A549 treated with AZD9567 at 1 μM for 4 hours (cell line): ENCODE data around the gene MYEOV. TPM values are rescaled to one million over a fixed set of nuclear protein-coding genes. Genes with fewer than 3 reads are reported as not detected.

Source experiments
- total RNA-seq: library from RNA; stranded (reverse); fragments of 200-300 nt; extraction: Qiagen RNA extraction; gene quantifications from 5 replicates; pipeline ENCODE4 v1.2.3, GENCODE V29; 2022; ENCODE audit not compliant: insufficient read depth

MYEOV gene
- 104 to 121 TPM (median 117 TPM) in 5 replicates for total RNA-seq

GRCh38 chr11:69293819-69294505 is at the start of gene MYEOV:
TSS of gene MYEOV (plus strand) at chr11:69294155. CDS start at chr11:69295355, 1,200 bp downstream.

Other genes with a start within 250 kb of the MYEOV start
- gene TPCN2, start 245.2 kb upstream of the MYEOV start, total RNA-seq: 7.5 to 14.9 TPM (median 12.9 TPM) in 5 replicates
- 0.02 to 0.08 TPM (median 0.05 TPM) in 4 of 5 replicates, not detected in the other for gene SMIM38, start 138.2 kb upstream of the MYEOV start, total RNA-seq
- gene LINC01488, start 187.5 kb downstream of the MYEOV start, total RNA-seq: not detected in 5 replicates